Subcutaneous adipose tissue (tissue), 4 donors: ENCODE data around the gene TOR2A. TPM values are rescaled to one million over a fixed set of nuclear protein-coding genes. Genes with fewer than 3 reads are reported as not detected.

Experiments used
- total RNA-seq, 4 donors: library from RNA; depleted of rRNA; stranded (reverse); fragments of >200 nt; gene quantifications; one replicate each; pipeline ENCODE4 v1.1.0, GENCODE V29; 2016
- TF ChIP-seq, protein P1 (sequence below): fragments of 450-650 bp; IDR thresholded peaks from one replicate; pipeline ENCODE4 v1.5.1; 2016; ENCODE audit warnings: low read depth, mild to moderate bottlenecking, control low read depth, antibody characterized with exemption, moderate library complexity

TOR2A gene
- total RNA-seq, 4 donors from 2014 or later, result 4.1 to 14.3 (median 8.8) TPM

DNA sequence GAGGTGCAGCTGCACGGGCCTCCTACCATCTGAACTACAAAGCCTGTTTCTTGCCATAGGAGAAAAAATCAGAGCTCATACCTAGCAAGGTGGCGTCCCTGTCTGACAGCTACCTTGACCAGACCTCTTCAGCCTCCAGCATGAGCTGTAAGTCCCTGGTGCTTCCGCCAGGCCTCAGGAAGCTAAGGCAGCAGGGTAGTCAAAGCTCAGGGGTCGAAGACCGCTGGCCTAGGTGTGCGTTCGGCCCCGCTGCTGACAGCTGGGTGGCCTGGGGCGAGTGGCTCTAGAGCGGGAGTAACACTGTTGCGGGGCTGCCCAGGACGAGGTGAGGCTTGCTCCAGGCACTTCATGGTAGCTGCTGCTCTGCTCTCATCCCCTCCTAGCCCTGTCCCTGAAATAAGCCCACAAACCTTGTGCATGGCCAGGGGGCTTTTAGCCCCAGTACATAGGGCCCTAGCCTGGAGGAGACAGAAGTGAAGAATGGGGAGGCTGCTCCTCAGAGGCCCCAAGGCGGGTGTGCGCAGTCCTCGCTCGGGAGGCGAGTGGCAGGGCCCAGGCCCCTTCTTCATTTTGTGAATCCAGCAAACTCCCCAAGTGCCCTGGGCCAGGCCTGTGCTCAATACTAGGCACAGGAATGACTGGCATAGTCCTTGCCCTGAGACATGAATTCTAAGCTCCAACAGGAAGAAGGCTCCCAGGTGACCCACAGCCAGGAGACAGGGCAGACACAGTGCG is 5.4 kb downstream of the TOR2A start:
- TF ChIP-seq, protein P1, sequence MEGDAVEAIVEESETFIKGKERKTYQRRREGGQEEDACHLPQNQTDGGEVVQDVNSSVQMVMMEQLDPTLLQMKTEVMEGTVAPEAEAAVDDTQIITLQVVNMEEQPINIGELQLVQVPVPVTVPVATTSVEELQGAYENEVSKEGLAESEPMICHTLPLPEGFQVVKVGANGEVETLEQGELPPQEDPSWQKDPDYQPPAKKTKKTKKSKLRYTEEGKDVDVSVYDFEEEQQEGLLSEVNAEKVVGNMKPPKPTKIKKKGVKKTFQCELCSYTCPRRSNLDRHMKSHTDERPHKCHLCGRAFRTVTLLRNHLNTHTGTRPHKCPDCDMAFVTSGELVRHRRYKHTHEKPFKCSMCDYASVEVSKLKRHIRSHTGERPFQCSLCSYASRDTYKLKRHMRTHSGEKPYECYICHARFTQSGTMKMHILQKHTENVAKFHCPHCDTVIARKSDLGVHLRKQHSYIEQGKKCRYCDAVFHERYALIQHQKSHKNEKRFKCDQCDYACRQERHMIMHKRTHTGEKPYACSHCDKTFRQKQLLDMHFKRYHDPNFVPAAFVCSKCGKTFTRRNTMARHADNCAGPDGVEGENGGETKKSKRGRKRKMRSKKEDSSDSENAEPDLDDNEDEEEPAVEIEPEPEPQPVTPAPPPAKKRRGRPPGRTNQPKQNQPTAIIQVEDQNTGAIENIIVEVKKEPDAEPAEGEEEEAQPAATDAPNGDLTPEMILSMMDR, result no peak

DNA sequence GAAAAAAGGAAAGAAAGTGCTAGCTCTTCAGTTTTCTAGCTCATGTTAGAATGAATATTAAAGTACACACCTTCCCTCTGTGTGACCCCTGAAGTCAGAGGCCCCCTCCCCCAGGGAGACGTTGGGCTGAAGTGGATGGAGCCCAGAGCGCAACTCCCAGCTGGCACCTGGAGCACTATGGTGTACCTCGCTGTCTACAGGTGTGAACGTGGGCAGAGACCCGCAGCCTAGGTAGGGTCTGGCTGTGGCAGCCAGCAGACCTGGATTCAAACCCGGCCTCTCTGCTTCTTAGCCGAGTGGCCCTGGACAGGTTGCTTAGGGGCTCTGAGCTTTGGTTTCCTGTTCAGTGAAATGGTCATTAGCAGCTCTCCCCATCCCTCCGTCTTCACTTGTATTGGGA is 6.3 kb downstream of the TOR2A start:
- TF ChIP-seq, protein P1, result no peak

DNA sequence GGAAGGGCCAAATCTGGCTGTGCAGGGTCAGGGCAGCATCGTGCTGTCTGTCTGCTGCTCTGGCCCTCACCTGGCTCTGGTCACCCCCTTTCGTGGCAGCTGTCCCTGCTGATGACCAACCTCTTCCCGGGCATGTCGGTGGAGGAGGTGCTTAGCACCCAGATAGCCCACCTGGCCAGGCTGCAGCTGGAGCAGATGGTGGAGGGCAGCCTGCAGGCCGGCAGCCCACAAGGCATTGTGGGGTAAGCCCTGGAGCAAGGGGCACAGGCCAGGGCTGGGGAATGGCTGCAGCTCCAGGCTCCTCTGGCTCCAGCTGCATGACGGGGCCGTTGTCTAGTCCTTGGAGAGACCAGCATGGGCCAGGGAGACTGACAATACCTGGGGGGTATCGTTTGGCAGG is 8.2 kb downstream of the TOR2A start:
- TF ChIP-seq, protein P1, result no peak

DNA sequence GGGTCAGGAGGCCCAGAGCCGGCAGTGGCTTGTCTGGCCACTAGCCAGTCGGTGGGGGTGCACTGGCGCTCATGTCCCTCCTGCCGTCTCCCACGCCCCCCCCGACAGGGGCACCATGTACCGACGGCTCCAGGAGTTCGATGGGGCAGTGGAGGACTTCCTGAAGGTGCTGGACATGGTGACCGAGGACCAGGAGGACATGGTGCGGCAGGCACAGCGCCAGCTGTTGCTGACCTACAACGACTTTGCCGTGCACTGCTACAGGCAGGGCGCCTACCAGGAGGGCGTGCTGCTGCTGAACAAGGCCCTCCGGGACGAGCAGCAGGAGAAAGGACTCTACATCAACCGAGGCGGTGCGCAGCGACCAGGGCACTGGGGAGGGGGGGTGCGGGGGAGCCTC is 11.1 kb downstream of the TOR2A start:
- TF ChIP-seq, protein P1, result no peak

DNA sequence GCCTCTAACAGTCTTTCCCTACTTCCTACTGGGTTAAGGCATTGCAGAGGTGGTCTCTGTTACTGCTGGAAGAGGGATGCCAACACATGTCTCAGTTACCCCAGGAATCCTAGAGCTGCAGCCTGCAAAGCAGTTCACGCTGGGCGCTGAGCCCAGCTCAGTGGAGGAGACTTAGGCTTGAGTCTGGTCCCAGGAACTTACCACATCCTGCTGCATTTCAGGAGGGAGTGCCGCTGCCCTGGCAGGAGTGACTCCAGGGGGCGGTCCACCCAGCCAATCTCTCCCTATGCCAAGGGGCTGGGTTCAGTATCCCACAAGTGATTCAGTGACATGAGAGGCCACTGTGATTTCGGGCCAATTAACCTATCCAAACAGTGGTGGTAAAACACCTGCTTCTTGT is 11.7 kb downstream of the TOR2A start:
- TF ChIP-seq, protein P1, result no peak

DNA sequence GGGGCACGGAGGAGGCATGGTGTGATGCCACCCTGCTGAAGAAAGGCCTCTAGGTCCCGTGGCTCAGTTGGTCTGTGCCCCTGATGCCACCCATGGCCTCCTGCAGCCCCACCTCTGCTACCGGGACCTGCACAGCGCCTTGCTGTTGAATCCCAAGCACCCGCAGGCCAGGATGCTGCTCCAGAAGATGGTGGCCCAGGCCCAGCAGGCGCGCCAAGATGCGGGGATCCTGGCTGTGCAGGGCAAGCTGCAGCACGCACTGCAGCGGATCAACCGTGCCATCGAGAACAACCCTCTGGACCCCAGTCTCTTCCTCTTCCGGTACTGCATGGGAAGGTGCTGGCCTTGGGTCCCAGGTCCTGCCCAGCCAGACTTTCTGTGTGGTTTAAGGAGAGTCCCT is 12.1 kb downstream of the TOR2A start:
- TF ChIP-seq, protein P1, result no peak

DNA sequence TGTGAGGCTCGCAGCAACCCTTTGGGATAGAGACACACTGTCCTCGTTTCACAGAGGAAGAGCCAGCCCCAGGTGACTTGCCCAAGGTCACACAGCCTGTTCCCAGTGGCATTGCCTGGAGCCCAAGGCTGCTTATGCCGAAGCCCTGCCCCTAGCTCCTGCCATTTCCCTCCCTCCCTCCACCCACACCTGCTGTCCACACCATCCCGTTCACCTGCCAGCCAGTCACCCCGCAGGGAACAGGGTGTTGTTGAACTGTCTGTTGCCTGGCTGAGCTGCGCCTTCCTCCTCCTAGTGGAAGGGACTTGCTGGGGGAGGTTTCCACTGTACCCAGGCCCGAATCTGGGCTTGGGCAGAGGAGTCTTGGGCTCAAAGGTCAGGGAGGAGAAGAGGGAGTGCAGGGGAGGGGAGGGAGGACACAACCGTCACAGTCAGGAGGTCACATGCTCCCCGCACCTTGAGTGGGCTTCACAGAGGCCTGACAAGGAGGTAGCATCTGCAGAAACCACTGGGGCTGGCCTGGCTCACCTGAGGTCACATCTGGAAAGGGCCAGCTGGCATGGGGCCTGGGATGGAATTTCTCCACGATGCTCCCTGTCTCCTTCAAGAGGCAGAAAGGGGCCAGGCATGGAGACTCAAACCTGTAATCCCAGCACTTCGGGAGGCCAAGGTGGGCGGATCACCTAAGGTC is 12.9 kb downstream of the TOR2A start:
- TF ChIP-seq, protein P1, result no peak
